ENCODE measurements around the gene FAM3C. TPM values are rescaled to one million over a fixed set of nuclear protein-coding genes. Genes with fewer than 3 reads are reported as not detected.

The FAM3C gene
- total RNA-seq, 1 experiment from 2014 or later = 322 TPM

DNA sequence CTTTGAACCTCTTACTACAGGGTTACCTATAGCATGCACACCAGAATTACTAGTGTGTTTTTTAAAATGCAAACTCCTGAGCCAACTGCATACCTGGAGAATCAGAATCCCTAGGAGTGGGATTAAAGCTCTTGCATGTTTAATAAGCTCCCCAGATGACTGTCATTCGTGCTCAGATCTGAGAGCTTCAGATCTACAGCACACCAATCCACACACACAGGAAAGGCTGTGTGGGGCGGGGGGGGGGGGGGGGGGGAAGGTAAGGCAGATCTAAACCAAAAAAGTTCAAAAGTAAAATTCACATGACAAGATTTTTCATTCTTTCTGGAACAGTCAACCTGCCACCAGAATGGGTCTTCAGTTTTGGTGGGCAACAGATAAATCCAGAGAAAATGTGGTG, 5.5 kb downstream of the FAM3C start:
- ChIA-PET CTCF (no interaction called here), RAD21 (ENCODE audit: low non-redundant PET in 1 of 2, low total read pairs in 2 of 2, uncharacterized antibody in 2 of 2, unreplicated experiment in 2 of 2) (no interaction called here), POLR2A (no interaction called here)
- intact Hi-C loops (cut with micrococcal nuclease) = no loop called here
- Histone ChIP-seq H3K4me1 (ENCODE audit: control insufficient read depth in 1 of 2, insufficient read depth in 2 of 2, low read length in 2 of 2) (peaks cover 35 to 93% of the 10 kb centered on the region in 2 experiments), H3K9me3 (ENCODE audit: control insufficient read depth in 1 of 2, insufficient read depth in 1 of 2, low read depth in 1 of 2, low read length in 2 of 2) (no peaks in the 10 kb centered on the region), H3K79me2 (ENCODE audit: insufficient read depth, low read length) (peaks cover 100% of the 10 kb centered on the region), H3K9ac (ENCODE audit: low read length) (no peak overlapping the region), H3K9me2 (ENCODE audit: insufficient read depth) (no peaks in the 10 kb centered on the region), H4K20me1 (ENCODE audit: insufficient read depth) (peaks cover 65% of the 10 kb centered on the region), H3K27ac (ENCODE audit: low read depth, low read length) (no peak overlapping the region), H2AFZ (ENCODE audit: low read depth, low read length, poor library complexity, severe bottlenecking) (no peak overlapping the region), H3K27me3 (ENCODE audit: insufficient read depth, low read length) (no peaks in the 10 kb centered on the region), H3K36me3 (ENCODE audit: control insufficient read depth in 1 of 2, insufficient read depth in 2 of 2, low read length in 2 of 2) (peaks cover 6 to 45% of the 10 kb centered on the region in 2 experiments; a peak in 2 of 4 replicates), H3K4me3 (replicated peaks in 1 of 2; ENCODE audit: low read depth in 1 of 2, low read length in 2 of 2) (no peak overlapping the region), H3K4me2 (ENCODE audit: low read length) (peak overlapping the region; percentile 29)
- DNase-seq (ENCODE audit: low read depth, low spot score) (no peak), ATAC-seq (no peak)
- no TSS peak for BruUV-seq (replicated peaks)
- no peak for TF ChIP-seq ATF3 (IDR thresholded peaks at IDR 0.05)
- TF ChIP-seq JUND (IDR thresholded peaks at IDR 0.05) = no peak
- no peak for TF ChIP-seq YY1 (IDR thresholded peaks at IDR 0.05; ENCODE audit: extremely low read depth, insufficient replicate concordance, low read depth, low read length)
- TF ChIP-seq EZH2 (IDR thresholded peaks at IDR 0.05) = no peak
- TF ChIP-seq RAD21 (IDR thresholded peaks at IDR 0.05; ENCODE audit: low read depth) = no peak
- TF ChIP-seq TCF7L2 (IDR thresholded peaks at IDR 0.05; ENCODE audit: borderline replicate concordance, extremely low read depth, insufficient read depth, insufficient read length) = no peak
- TF ChIP-seq CBX3 (IDR thresholded peaks at IDR 0.05; ENCODE audit: low read depth) = no peak
- TF ChIP-seq, protein P1, sequence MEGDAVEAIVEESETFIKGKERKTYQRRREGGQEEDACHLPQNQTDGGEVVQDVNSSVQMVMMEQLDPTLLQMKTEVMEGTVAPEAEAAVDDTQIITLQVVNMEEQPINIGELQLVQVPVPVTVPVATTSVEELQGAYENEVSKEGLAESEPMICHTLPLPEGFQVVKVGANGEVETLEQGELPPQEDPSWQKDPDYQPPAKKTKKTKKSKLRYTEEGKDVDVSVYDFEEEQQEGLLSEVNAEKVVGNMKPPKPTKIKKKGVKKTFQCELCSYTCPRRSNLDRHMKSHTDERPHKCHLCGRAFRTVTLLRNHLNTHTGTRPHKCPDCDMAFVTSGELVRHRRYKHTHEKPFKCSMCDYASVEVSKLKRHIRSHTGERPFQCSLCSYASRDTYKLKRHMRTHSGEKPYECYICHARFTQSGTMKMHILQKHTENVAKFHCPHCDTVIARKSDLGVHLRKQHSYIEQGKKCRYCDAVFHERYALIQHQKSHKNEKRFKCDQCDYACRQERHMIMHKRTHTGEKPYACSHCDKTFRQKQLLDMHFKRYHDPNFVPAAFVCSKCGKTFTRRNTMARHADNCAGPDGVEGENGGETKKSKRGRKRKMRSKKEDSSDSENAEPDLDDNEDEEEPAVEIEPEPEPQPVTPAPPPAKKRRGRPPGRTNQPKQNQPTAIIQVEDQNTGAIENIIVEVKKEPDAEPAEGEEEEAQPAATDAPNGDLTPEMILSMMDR (IDR thresholded peaks at IDR 0.05 in 2 of 3, conservative IDR thresholded peaks at IDR 0.05 in 1 of 3; ENCODE audit: borderline replicate concordance in 1 of 3, insufficient read depth in 1 of 3, low read depth in 2 of 3, low read length in 2 of 3) = no peak
- TF ChIP-seq SIN3A (IDR thresholded peaks at IDR 0.05; ENCODE audit: low read depth) = no peak
- TF ChIP-seq SRF (IDR thresholded peaks at IDR 0.05; ENCODE audit: low read depth) = no peak
- TF ChIP-seq SP1 (IDR thresholded peaks at IDR 0.05; ENCODE audit: low read depth) = no peak
- no peak for TF ChIP-seq POLR2AphosphoS5 (IDR thresholded peaks at IDR 0.05; ENCODE audit: low read depth, low read length)
- no peak for TF ChIP-seq EGR1 (IDR thresholded peaks at IDR 0.05; ENCODE audit: low read depth)
- no peak for TF ChIP-seq ZNF274 (IDR thresholded peaks at IDR 0.05; ENCODE audit: low read depth, low read length)
- no peak for TF ChIP-seq MAX (IDR thresholded peaks at IDR 0.05)
